GM21576 (cell line): Measurements from ENCODE around the gene MYO5A.
"Not testable (repeated sequence)": the region's sequence is repeated elsewhere in the genome, so short reads cannot be mapped to it uniquely, and the experiment has no call there.

Experiments
- ATAC-seq: cut with Tn5 transposase; IDR thresholded peaks from one replicate; pipeline ENCODE4 v1.9.1; 2021; ENCODE audit warnings: mild to moderate bottlenecking, moderate library complexity; ENCODE audit not compliant: unreplicated experiment

Gene MYO5A

GRCh38 chr15:52424856-52425431 lies 103.7 kb downstream of the MYO5A start:
- ATAC-seq = no peak

- ATAC-seq = no peak
Measured at GRCh38 chr15:52423852-52424251, 104.8 kb downstream of the MYO5A start.

GRCh38 chr15:52422001-52422400 lies 106.7 kb downstream of the MYO5A start:
- no peak for ATAC-seq

- no peak for ATAC-seq
Measured at GRCh38 chr15:52421029-52421428, 107.7 kb downstream of the MYO5A start.

- no peak for ATAC-seq
Measured at GRCh38 chr15:52419494-52419893, 109.2 kb downstream of the MYO5A start.

DNA sequence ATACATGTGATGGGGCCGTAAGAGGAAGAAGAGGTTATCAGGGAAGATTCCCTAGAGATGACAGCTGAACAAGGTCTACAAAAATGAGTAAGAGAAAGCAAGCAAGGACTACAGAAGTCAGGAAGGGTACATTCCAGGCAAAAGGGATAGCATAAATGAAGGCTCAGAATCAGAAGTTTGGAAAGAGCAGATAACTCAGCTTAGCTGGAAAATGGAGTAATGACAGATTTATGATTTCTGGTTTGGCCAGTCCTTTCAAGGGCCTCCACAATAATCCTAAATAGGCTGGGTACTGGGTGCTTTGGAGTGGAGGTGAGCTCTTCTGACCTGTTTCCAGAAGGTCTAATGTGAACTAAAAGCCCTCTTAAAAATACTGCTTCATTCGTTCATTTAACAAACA lies 110.7 kb downstream of the MYO5A start:
- ATAC-seq = no peak

- ATAC-seq = no peak
Measured at GRCh38 chr15:52417521-52417920, 111.2 kb downstream of the MYO5A start.

GRCh38 chr15:52416566-52416965 lies 112.1 kb downstream of the MYO5A start:
- not testable (repeated sequence) for ATAC-seq

DNA sequence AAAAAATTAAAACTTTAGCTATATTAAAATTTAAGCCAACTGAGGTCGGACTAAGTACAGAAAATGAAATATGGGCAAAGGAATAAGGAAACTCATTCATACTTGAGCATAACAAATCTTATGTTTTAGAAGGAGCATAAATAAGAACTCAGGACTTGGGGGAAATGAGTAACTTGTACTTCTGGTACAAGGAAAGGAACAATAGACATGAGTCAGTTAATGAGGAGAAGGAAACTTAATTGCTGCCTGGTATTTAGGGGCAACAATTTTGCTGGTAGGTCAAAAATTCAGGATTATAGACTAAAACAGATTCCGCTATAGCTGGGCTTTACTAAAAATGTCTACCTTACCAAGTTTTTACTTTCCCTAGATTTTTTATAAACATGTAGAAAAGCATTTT lies 113.1 kb downstream of the MYO5A start:
- ATAC-seq = no peak

- no peak for ATAC-seq
Measured at GRCh38 chr15:52414936-52415335, 113.7 kb downstream of the MYO5A start.

DNA sequence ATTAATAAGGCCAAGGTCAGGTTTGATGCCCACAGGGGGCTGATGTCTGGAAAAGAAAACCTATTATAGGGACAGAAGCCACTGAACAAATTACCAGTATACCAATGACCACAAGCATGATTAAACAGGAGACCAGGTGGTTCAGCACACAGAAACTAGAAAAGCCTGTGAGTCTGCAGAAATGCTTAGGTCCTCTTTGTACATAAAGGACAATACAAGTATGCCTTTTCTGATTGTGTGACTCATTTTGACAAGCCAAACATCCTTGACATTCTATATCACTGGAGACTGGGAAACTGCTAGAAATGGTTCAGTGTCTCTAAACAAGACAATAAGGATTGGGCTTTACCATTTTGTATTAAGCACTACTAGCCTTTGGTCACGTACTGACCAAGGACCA lies 119.9 kb downstream of the MYO5A start:
- no peak for ATAC-seq

DNA sequence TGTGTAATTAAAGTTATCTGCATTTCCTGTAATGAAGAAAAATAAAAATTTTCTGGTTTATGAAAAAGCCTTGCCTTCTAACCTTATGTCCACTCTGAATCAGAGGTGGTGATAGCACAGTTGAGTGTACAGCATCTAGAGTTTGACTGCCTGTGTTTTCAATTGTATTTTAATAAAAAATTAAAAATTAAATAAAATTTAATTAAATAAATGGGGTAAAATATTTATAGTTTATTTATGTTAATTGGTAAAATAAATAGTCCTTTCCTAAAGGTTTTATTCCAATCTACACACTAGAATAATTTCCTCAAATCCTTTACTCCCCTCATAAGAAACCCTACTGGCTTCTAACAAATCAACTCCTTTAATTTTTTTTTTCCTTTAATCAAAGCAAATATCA lies 121.3 kb downstream of the MYO5A start:
- no peak for ATAC-seq

DNA sequence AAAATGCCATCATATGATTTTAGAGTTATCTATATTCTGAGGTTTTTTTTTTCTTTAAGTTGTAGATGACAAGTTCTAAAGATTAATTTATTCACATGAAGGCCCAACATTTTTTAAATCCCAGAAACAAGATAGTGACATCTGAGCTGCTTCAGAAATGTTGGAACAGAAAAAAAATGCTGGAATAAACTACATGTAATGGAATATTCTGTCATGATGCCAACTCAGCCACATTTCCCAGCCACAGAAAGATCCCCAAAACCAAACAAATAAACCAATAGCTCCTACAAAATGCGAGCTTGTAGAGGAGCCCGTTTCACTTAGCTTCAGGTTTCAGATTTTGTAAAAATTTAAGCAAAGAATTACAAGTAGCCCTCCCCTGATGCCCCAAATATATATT lies 122.1 kb downstream of the MYO5A start:
- ATAC-seq = no peak

DNA sequence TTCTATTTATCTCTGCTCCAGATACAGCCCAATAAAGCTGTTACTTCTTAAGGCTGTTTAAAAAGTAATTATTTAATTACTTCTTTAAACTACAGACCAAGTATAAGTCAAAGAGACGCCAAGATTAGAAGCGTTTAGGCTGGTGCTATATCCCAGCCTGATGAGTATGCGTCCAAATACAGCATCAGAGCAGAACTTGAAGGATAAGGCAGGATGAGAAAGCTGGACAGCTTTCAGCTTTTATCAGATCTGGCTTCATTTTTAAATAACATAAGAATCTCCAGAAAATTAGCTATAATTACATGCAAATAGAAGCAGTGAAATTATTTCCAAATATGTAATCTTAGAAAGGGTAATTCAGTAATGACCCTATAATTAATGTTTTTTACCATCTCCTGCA lies 122.8 kb downstream of the MYO5A start:
- no peak for ATAC-seq

- ATAC-seq = no peak
Measured at GRCh38 chr15:52397118-52397517, 131.6 kb downstream of the MYO5A start.

DNA sequence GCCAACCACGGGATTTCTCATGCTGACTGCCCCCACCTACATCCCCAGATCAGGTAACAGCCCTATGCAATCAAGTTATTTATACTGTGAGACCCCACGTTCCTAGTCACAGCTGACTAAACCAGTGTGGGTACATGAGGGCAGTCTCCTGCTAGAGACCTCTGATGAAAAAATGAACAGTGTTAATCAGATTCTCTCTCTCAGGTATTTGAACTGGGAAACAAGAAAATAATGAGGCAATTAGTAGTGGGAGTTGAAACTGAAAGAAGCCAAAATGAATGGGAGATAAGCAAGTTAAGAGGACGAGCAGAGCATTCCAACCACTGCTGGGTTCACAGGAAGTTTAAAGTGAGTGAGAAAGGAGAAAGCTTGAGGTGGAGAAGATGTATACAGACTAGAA lies 134.6 kb downstream of the MYO5A start:
- no peak for ATAC-seq

GRCh38 chr15:52392008-52392687 lies 136.5 kb downstream of the MYO5A start:
- no peak for ATAC-seq

- no peak for ATAC-seq
Measured at GRCh38 chr15:52391069-52391468, 137.6 kb downstream of the MYO5A start.

DNA sequence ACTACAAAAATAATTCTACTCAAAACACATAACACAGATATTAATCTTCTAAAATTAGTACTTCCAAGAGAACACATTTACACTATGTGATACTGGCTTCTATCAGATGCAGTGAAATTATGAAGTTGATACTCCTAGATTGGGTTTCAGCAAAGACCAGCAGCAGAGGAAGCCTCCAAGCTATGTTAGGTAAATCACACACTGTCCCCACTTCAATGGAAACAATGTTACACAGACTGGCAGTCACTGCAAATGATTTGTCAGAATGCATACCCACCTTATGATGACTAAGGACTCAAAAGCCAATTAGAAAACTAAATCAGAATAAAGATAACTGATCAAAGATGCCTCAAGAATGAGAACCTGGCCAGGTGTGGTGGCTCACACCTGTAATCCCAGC lies 143.0 kb downstream of the MYO5A start:
- no peak for ATAC-seq

- ATAC-seq = peak; percentile 34
Measured at GRCh38 chr15:52383100-52383588, 145.5 kb downstream of the MYO5A start.

DNA sequence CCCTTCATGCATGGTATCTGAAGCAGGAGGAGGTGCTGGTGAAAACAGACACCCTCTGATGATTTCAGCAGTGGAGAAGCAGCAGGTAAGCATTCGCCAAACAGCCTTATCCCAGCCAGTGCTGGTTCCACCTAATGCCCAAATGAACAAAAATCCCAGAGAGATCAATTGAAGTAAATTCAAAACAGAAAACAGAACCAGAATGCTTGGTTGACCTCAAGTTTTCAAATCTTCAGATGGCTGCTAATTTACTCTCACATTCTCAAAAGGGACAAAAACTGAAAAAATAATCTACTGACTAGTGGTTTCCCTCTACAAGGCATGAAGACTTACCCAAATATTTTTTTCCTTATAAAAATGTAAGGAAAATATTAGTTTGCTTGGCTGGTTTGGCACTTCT lies 146.0 kb downstream of the MYO5A start:
- peak; percentile 19 for ATAC-seq

DNA sequence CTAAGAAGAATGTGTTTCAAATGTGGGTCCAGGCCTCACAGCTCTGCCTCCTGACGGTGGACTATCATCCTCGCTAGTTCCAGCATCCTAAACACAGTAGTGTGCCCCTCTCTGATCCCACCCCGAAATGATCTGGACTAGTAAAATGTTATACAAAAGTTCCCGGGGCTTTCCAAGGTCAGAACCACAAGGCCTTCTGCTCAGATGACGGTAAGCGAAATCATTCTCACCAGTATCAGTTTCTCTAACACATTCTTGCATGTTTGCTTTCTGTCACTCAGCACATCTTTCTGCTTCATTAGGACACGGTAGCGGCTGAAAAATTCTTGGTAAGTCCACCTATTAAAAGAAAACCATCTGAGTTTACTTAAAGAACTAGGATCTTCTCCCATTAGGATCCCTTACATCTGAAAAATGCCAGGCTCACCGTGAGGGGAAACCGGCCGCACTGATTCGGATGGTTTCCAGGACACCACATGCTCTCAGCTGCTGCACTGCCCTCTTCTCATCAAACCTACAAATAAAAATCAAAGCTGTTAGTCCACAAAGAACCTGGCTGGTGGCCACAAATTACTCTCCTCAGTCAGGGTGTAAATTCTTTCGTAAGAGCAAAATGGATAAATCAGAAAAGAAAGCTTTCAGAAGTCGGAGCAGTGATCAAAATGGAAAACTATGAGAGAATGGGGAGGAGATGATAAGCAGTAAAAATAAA lies 149.1 kb downstream of the MYO5A start:
- ATAC-seq = peak; percentile 62
